GM23338 (cell line): Measurements from ENCODE around the gene ZEB2.

Experiments used
- CTCF ChIP-seq, 2 experiments: fragments of 200-600 bp in 1 of 2; sonication (generic) in 1 of 2; conservative IDR thresholded peaks; 2 replicates each; pipeline versions ENCODE4 v1.5.1 to v1.6.1; 2016 to 2017; ENCODE audit warnings: antibody characterized with exemption in 2 of 2, low read depth in 2 of 2, mild to moderate bottlenecking in 2 of 2, moderate library complexity in 1 of 2
- ETS1 ChIP-seq: IDR thresholded peaks from 2 replicates; pipeline ENCODE4 v1.6.1; 2016; ENCODE audit warnings: antibody characterized with exemption
- EZH2 ChIP-seq: fragments of 200-600 bp; sonication (generic); IDR thresholded peaks from one replicate; pipeline ENCODE4 v1.8.0; 2017; ENCODE audit warnings: antibody characterized with exemption, mild to moderate bottlenecking, low read depth; ENCODE audit not compliant: unreplicated experiment
- EZH2phosphoT487 ChIP-seq: fragments of 200-600 bp; sonication (generic); IDR thresholded peaks from one replicate; pipeline ENCODE4 v1.8.1; 2018; ENCODE audit warnings: antibody characterized with exemption; ENCODE audit not compliant: unreplicated experiment
- JUNB ChIP-seq: IDR thresholded peaks from one replicate; pipeline ENCODE4 v1.6.1; 2016; ENCODE audit warnings: antibody characterized with exemption; ENCODE audit not compliant: unreplicated experiment
- POLR2AphosphoS5 ChIP-seq: IDR thresholded peaks from 2 replicates; pipeline ENCODE4 v1.6.1; 2016; ENCODE audit warnings: antibody characterized with exemption, low read depth
- REST ChIP-seq: IDR thresholded peaks from one replicate; pipeline ENCODE4 v1.6.1; 2018; ENCODE audit warnings: antibody characterized with exemption; ENCODE audit not compliant: unreplicated experiment
- ZNF331 ChIP-seq: fragments of 250-450 bp; sonication (Bioruptor Pico); IDR thresholded peaks from 2 replicates; pipeline ENCODE4 v1.5.0; 2020; ENCODE audit warnings: low read depth, mild to moderate bottlenecking, moderate library complexity

GRCh38 chr2:144521686-144522085 lies 1.8 kb upstream of the ZEB2 start:
- TF ChIP-seq CTCF (conservative IDR thresholded peaks at IDR 0.05; ENCODE audit: low read depth in 2 of 2) (no peak), EZH2phosphoT487 (no peak), POLR2AphosphoS5 (no peak), ETS1 (no peak), REST (no peak), EZH2 (no peak), ZNF331 (CRISPR knock-in tag) (no peak), JUNB (no peak)
